DND-41 (cell line): ENCODE data around the gene ROBO2.

Experiments used
- EZH2 ChIP-seq: IDR thresholded peaks from 3 replicates; pipeline ENCODE4 v1.6.1; 2012; ENCODE audit warnings: borderline replicate concordance, low read depth, mild to moderate bottlenecking, moderate library complexity, low read length, inconsistent platforms; ENCODE audit not compliant: severe bottlenecking
- TF ChIP-seq, protein P1 (sequence below): IDR thresholded peaks from 2 replicates; pipeline ENCODE4 v1.5.1; 2012; ENCODE audit warnings: borderline replicate concordance, low read length, moderate library complexity, mild to moderate bottlenecking; ENCODE audit not compliant: poor library complexity, severe bottlenecking; ENCODE audit errors: extremely low read depth

DNA sequence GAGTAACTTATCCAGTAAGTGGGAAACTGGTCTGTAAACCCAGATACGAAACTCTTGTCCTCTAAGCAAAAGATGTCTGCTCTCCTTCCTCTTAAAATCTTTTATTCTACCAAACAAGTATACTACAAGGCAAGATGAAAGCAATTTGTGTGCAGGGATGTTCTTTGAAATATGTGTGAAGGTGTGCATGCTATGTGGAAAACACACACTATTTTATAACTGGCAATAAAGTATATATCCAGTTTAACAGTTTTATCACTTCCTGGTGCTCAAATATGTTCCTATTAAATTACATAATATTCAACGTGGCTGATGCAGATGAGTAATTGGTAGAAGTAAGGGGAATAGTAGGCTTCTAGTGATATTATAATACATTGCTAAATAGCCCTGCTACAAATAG lies 566.5 kb downstream of the ROBO2 start:
- TF ChIP-seq, protein P1, sequence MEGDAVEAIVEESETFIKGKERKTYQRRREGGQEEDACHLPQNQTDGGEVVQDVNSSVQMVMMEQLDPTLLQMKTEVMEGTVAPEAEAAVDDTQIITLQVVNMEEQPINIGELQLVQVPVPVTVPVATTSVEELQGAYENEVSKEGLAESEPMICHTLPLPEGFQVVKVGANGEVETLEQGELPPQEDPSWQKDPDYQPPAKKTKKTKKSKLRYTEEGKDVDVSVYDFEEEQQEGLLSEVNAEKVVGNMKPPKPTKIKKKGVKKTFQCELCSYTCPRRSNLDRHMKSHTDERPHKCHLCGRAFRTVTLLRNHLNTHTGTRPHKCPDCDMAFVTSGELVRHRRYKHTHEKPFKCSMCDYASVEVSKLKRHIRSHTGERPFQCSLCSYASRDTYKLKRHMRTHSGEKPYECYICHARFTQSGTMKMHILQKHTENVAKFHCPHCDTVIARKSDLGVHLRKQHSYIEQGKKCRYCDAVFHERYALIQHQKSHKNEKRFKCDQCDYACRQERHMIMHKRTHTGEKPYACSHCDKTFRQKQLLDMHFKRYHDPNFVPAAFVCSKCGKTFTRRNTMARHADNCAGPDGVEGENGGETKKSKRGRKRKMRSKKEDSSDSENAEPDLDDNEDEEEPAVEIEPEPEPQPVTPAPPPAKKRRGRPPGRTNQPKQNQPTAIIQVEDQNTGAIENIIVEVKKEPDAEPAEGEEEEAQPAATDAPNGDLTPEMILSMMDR, result no peak
- no peak for TF ChIP-seq EZH2
